Measurements from ENCODE around the gene ZNF418.
"Not testable (repeated sequence)": the region's sequence is repeated elsewhere in the genome, so short reads cannot be mapped to it uniquely, and the experiment has no call there.

Gene ZNF418

DNA sequence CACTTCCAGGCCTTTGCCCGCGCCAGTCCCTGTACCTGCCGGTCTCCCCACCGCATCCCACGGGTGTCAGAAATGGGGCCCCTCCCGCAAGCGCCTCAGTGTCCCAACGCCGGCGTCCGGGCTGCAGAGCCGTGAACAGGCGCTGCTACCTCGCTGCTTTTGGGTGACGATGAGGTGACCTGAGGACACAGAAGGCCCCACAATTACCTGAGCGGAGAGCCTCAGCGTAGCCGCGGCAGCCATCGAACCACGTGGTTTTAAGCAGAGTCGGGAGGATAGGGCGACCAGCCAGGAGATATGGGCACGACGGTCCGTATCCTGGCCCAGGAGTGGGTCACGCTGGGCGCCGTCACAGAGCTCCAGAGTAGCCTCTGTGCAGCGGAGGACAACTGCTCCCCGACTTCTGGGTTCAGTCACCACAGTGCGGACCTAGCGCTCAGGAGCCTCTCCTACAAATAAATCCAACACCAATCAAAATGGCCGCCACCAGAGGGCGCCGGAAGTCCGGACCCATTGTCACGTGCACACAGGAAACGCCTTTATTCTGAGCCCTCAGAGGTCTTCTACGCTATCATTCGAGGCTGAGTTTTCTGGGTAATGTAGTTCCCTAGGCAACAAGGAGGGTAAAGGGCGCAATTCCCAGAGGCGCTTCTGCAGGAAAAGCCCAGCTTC lies 46.5 kb downstream of the ZNF418 start, which contains the start of gene ZNF814:
TSS of gene ZNF814 (minus strand) at position 478 of the 672 bp plus-strand sequence. CDS start at position 243, 235 bp downstream.
- DNase-seq (ENCODE audit: low read depth): peak; percentile 71

DNA sequence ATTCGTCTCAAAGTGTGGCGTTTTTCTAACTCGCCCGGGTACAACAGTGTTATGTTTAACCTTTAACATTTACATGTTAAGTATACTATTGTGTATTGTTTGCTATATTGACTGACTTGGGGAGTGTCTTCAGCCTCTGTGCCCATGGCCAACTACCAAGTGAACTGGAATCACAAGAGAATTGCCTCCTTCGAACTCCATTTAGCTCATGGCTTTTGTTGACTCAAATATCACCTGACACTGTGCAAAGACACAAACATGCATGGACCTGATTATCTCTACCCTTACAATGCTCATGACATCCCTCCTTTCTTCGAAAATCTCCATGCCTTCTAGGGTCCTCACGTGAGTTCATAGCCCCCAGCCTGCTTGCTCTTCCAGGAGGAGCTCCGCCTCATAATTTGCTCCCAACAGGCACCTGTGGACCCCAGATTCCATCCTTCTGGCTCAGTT lies 47.1 kb downstream of the ZNF418 start:
- no peak for DNase-seq (ENCODE audit: low read depth)

- DNase-seq (ENCODE audit: low read depth): no peak
Measured at GRCh38 chr19:57887195-57887941, 47.8 kb downstream of the ZNF418 start.

DNA sequence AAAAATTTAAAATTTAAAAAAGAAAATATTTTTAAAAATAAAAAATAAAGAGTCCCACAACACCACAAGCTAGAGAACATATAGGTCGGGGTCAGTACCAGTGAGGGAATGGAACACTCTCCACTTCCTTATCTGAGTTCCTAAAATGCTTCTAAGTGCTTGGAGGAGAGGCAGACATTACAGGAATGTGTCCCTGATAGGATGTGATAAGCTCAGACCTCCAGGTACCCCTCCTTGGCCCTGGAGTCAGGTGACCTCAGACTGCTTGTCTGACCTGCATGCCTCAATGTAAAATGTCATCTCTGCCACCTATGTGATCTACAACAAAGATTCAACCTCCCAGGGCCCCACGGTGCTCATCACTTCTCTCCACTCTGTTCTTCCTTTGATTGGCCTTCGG lies 49.2 kb downstream of the ZNF418 start:
- DNase-seq (ENCODE audit: low read depth): no peak

- DNase-seq (ENCODE audit: low read depth): not testable (repeated sequence)
Measured at GRCh38 chr19:57873883-57874799, 61.1 kb downstream of the ZNF418 start.

DNA sequence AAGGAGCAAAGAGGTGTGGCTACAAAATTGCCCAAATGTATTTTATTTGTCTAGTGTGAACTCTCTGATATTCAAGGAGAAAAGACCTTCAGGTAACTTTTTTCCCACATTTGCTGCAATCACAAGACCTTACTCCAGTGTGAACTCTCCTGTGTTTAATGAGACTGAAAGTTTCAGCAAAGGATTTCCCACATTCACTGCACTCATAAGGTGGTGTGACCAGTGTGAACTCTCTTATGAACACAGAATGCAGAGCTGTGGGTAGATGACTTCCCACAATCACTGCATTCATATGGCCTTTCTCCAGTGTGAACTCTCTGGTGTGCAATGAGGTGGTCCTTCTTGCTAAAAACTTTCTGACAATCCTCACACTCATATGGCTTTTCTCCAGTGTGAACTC lies 62.8 kb downstream of the ZNF418 start:
- no peak for DNase-seq (ENCODE audit: low read depth)
